NCI-H82 (cell line): ENCODE results near the gene NDUFA13.
A peak's percentile ranks its signal among the peaks of the same experiment; 100 is the strongest.

ENCODE experiments used
- DNase-seq: peaks from one replicate; lab custom pipeline; 2025; lab: John Stamatoyannopoulos, UW

NDUFA13 gene

DNA sequence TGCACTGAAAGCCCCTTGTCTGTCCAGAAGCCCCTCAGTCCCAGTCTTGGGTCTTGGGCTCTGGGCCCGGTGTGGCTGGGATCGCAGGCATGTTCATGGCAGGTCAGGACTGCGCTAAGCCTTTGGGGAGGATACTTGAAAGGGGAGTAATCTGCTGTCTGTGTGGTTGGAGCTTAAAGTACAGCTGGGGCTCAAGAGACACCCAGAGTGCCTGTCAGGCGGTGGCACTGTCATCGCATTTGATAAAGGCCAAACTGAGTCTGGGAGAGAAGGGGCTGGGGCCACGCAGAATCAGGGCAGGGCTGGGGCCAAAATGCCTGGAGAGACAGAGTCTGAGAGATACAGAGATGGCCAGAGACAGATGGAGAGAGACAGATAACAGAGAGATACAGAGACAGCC is 17.8 kb downstream of the NDUFA13 start:
- peak; percentile 88 for DNase-seq

DNA sequence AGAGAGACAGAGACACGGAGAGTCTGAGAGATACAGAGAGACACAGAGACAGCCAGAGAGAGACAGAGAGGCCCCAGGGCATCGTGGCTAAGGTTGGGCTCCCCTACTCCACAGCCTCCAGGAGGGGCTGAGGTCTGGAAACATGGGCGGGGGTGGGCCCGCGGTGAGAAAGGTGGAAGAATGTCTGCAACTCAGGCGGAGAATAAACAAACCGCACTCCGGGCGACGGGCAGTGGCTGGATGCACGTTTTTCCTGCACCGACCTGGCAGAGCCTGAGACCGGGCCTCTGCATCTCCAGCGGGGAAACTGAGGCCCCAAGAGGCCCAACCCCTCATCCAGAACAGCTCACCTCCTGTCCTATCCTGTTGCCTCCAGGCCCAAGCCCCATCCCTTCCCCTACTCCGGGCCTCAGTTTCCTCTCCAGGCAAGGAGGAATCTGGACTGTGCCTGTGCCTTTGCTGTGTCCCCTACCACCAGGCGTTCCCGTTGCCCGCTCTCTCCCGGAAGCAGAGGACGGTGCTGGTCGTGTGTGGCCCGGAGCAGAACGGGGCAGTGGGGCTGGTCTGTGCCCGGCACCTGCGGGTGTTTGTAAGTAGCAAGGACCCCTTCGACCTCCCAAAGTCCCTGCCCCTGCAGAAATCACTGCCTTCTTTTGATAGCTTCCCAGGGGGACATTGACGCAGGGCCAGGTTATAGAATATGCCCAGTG is 18.7 kb downstream of the NDUFA13 start:
- DNase-seq, result no peak

DNA sequence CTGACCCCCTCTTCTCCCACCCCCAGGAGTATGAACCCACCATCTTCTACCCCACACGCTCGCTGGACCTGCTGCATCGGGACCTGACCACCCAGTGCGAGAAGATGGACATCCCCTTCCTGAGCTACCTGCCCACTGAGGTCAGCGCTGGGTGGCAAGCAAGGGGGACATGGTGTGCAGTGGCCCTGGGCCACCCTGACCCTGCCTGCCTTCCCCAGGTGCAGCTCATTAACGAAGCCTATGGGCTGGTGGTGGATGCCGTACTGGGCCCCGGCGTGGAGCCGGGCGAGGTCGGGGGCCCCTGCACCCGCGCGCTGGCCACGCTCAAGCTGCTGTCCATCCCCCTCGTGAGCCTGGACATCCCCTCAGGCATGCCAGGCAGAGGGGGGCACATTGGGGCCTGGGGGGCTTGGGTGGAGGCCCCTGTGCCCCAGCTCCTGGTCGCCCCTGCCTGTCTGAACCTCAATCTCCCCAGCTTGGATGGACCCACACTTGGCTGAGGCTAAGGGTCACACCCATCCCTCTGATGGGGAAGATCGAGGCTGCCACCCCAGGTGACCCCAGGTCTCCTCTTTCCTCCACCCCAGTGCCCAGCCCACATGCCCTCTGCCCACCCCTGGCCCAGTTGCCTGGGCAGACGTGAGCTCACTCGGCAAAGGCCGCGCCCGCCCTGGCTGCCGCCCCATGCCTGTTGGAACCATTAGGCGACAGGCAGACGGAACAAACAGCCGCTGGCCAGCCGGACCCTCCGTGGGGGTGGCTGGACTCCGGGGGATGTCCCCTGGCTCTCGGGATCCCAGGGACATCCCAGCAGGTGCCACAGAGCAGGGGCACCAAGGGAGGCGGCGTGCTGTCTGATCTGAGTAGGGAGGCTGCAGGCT is 19.5 kb downstream of the NDUFA13 start:
- DNase-seq, result no peak

DNA sequence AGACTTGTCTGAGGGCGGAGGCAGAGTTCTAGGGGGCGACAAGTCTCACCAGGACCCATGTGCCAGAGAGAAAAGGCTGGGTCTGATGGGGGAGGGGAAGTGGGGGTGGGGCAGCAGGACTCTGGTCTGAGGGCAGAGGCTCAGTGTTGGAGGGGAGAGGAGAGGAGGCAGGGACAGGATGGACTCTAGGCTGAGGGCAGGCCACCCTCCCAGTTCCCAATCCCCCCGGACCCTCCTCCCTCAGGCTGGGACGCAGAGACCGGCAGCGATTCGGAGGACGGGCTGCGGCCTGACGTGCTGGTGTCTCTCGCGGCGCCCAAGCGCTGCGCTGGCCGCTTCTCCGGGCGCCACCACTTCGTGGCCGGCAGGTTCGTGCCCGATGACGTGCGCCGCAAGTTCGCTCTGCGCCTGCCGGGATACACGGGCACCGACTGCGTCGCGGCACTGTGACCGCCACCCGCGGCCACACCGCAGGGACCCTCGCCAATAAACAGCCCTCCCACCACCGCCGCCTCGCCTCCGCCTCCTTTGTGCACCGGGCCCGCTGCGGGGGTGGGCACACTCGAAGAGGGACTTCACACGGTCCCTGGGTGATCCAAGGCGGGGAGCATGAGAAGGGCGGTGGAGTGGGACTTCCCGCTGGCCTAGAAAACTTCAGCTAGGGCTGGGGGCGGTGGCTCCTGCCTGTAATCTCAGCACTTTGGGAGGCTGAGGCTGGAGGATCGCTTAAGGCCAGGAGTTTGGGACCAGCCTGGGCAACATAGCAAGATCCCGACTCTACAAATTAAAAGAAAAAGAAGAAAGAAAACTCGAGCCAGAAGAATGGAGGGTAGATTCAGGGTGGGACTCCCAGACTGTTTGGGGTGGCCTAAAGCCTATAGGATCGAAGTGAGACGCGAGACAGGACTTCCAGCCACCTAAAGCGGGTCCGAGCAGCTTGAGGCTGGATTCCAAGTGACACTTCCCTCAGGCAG is 21.3 kb downstream of the NDUFA13 start:
- DNase-seq, result peak; percentile 42

DNA sequence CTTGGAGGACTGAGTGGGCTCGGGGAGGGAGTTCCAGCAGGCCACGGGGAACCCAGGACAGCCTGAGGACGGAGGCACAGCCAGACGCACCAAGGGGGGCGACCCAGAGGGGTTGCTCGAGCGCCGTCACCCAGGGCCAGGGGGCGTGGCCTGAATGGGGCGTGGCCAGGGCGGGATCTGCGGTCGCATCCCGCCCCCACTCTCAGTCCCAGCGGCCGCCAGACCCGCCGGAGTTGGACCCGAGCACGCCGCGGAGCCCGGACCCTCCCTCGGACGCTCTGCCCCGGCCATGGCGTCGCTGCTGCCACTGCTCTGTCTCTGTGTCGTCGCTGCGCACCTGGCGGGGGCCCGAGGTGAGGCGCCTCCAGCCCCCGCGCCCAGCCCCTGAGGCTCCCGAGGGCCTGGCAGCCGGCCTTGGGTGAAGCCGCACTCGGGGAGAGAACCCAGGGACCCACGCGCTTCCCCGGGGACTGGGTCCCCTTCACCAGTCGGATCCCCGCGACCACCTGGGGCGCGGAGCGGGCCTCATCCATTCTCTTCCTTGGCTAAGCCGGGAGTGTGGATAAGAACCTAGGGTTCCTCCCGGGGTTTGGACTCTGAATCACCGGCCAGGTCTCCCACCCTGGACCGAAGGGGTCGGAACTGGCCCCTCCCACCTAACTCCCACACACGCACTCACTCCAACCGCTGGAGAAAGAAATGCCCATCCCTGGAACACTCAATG is 22.2 kb downstream of the NDUFA13 start, which contains the start of gene CILP2:
Gene CILP2 (plus strand): TSS at position 205 of the 724 bp plus-strand sequence. CDS start 85 bp downstream, at position 290.
- DNase-seq, result peak; percentile 90

DNA sequence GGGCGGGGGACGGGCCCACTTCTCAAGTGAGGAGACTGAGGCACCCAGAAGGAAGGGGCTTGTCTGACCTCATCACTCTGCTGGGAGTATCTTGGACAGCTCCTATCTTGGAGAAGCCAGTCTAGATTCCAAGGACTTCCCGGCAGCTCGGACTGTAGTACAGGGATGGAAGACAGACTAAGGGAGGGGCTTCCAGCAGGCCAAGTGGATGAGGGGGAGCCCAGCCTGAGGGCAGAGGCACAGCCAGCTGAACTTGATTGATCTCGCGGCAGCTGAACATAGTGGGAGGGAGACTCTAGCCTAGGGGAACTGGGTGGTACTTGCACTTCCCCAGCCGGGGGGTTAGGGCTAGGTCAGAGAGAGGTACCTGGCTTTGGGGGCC is 22.8 kb downstream of the NDUFA13 start:
- DNase-seq, result peak; percentile 55

DNA sequence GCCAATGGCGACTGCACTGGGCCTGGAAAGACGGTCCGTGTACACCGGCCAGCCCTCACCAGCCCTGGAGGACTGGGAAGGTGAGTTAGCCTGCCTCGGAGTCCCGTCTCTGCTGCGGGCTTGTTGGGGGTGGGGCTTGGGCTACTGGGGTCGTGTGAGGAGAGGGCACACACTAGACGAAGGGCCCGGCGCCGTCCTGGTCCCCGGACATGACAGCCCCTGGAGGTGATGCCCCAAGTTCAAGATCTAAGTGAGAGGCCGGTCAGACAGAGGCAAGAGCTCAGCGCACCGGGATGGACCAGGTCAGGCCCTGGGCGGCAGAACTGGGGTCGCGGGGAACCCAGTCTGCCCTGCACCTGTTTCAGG is 23.7 kb downstream of the NDUFA13 start:
- no peak for DNase-seq

DNA sequence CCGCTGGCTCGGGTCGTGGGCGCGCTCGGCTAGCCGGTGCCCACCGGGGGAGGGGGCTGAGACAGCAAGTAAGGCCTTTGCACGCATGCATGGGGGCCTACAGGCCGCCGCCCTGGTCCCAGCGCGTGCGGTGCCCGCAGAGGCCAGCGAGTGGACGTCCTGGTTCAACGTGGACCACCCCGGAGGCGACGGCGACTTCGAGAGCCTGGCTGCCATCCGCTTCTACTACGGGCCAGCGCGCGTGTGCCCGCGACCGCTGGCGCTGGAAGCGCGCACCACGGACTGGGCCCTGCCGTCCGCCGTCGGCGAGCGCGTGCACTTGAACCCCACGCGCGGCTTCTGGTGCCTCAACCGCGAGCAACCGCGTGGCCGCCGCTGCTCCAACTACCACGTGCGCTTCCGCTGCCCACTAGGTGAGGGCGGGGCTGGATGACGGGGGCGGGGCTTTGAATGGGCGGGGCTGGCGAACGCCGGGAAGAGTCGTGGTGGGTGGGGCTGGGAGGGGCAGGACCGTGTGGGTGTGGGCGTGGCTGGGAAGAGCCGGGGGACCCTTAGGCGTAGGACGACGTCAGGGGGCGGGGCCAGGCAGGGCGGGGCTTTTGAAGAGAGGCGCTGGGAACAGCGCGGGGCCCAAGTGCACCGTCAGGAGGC is 24.2 kb downstream of the NDUFA13 start:
- DNase-seq, result peak; percentile 89

DNA sequence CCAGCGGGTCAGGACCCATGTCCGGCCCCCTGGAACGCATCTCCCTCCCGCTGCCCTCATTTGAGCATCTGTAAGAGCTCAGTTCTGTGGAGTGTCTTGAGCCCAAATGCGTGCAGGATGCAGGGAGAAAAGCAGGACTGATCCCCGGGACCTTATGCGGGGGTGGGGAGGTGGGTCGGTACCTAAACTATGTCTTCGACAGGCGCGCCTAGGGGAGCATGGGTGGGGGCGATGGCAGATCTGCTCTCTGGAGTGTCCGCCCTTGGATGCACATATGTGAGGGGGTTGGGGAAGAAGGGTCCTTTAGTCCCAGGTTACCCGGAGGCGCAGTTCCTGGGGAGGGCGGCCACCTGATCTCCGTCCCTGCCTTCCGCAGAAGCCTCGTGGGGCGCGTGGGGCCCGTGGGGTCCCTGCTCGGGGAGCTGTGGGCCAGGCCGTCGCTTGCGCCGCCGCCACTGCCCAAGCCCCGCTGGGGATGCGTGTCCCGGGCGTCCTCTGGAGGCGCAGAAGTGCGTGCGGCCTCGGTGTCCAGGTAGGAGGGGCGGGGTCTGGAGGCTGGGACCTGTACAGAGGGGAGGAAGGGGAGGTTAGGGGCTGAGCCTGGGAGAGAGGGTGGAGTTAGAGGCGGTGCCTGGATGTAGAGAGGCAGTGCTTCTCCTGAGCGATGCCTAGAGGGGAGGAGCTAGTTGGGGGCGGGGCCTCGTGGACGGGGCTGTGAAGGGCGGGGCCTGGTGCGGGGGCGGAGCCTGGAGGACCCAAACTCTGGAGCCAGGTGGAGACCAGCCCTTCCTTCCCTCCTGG is 24.9 kb downstream of the NDUFA13 start:
- peak; percentile 89 for DNase-seq

DNA sequence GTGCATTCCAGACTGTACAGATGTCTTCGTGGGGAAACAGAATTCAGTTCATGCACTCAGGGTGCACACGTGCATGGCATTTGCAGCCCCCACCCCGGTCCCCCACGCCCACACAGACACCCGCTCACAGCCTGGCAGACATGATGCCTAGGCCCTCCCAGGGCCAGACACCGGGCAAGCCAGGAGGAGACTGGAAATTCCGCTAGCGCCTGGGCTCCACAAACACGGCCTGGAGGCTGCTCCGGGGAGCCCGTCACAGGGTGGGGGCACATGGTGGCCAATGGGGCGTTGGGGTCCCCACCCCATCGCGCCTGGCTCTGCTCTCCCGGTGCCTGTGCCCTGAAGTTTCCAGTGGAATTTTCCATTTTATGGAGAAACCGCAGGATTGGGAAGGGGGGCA is 25.6 kb downstream of the NDUFA13 start:
- DNase-seq, result no peak

DNA sequence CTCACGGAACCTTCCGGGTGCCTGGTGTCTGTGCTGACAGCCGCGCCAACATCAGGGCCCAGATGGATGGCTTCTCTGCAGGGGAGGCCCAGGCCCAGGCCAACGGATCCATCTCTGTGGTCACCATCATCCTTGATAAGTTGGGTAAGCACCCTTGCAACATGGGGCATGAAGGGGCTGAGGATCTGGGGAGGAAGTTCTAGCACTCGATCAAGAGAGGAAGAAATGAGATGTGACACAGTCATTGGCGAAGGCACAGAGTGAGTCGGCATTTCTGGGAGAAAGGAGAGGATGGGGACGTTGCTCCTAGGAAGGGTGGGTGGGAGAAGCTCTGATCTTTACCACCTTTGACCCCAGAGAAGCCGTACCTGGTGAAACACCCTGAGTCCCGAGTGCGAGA is 26.5 kb downstream of the NDUFA13 start:
- DNase-seq, result no peak

DNA sequence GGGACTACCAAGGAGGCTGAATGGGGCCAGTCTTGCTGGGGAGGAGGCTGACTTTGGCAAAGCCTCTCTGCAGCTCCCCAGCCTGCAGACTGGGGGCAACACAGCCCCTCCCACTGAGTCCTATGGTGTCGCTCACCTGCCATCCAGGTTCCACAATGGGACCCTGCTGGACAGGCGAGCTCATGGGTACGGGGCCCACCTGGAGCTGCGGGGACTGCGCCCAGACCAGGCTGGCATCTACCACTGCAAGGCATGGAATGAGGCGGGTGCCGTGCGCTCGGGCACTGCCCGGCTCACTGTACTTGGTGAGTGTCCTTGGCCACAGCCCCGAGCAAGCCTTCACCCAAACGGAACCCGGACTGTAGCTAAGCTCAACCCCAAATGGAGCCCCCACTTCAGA is 27.1 kb downstream of the NDUFA13 start:
- no peak for DNase-seq

DNA sequence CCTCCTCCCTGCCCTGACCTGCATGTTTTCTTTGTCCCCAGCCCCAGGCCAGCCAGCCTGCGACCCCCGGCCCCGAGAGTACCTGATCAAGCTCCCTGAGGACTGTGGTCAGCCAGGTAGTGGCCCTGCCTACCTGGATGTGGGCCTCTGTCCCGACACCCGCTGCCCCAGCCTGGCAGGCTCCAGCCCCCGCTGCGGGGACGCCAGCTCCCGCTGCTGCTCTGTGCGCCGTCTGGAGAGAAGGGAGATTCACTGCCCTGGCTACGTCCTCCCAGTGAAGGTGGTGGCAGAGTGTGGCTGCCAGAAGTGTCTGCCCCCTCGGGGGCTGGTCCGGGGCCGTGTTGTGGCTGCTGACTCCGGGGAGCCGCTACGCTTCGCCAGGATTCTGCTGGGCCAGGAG is 27.6 kb downstream of the NDUFA13 start:
- no peak for DNase-seq

DNA sequence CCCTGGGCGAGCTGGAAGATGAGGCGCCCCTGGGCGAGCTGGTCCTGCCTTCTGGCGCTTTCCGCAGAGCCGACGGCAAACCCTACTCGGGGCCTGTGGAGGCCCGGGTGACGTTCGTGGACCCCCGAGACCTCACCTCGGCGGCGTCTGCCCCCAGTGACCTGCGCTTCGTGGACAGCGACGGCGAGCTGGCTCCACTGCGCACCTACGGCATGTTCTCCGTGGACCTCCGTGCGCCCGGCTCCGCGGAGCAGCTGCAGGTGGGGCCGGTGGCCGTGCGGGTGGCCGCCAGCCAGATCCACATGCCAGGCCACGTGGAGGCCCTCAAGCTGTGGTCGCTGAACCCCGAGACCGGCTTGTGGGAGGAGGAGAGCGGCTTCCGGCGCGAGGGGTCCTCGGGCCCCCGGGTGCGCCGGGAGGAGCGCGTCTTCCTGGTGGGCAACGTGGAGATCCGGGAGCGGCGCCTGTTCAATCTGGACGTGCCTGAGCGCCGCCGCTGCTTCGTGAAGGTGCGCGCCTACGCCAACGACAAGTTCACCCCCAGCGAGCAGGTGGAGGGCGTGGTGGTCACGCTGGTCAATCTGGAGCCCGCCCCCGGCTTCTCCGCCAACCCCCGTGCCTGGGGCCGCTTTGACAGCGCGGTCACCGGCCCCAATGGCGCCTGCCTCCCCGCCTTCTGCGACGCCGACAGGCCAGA is 28.4 kb downstream of the NDUFA13 start:
- DNase-seq, result no peak

DNA sequence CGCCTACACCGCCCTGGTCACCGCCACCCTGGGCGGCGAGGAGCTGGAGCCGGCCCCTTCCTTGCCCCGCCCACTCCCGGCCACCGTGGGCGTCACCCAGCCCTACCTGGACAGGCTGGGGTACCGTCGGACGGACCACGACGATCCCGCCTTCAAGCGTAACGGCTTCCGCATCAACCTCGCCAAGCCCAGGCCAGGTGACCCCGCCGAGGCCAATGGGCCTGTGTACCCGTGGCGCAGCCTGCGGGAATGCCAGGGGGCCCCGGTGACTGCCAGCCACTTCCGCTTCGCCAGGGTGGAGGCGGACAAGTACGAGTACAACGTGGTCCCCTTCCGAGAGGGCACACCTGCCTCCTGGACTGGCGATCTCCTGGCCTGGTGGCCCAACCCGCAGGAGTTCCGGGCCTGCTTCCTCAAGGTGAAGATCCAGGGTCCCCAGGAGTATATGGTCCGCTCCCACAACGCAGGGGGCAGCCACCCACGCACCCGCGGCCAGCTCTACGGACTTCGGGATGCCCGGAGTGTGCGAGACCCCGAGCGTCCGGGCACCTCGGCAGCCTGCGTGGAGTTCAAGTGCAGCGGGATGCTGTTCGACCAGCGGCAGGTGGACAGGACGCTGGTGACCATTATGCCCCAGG is 29.0 kb downstream of the NDUFA13 start:
- DNase-seq, result no peak

DNA sequence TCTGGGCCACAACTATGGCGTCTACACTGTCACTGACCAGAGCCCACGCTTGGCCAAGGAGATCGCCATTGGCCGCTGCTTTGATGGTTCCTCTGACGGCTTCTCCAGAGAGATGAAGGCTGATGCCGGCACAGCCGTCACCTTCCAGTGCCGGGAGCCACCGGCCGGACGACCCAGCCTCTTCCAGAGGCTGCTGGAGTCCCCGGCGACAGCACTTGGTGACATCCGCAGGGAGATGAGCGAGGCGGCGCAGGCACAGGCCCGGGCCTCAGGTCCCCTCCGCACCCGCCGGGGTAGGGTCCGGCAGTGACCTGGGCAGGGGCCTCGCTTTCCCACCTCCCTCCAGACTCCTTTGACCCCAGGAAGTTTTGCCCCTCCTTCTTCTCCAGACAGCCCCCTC is 29.7 kb downstream of the NDUFA13 start:
- DNase-seq, result no peak

DNA sequence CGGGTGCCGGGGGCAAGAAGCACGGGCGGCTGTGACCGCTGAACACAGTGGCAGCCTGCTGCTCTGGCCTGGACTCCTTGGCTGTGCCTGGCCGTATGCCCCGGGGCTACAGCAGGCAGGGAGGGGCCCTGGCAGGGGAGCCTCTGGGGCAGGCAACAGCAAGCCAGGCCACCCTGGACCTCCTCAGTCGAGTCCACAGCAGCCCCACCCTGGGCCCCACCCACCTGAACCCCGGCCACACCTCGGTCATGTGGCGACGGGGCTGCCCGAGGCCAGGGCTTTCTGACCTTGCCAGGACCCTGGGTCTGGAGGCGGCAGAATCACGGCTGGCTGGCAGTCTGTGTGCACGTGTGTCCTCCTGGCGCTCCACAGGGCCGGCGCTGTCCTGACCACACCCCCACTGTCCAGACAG is 30.7 kb downstream of the NDUFA13 start:
- no peak for DNase-seq

DNA sequence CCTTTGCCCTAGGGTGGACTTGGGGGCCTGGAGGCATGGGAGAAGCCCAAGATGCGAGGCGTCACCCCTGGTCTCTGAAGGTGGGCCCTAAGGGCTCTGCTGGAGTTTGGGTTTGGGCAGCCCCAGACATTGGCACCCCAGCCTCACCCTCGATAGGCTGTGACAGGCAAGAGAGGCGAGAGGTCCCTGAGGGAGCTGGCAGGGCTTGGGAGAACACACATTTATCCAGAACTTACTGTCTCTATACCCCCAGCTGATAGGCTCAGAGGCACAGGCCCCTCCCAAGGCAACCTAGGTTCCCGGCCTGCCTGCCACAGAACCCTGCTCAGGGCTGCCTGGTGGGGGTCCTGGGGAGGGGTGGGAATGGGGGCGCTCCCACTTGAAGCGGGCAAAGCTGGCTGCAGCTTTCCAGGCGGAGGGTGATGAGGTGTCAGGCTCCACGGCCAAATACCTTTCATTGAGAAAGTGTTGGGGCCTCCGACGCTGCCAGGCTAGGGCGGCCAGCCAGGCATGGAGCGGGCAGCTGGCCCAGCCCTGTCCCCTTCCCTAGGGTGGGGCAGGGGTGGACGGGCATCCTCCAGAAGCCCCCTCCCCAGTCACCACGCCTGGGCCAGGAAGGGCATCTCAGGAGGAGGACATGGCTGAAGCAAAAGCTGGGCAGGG is 31.8 kb downstream of the NDUFA13 start:
- no peak for DNase-seq
